Measurements from ENCODE around the gene TMEM119. TPM values are rescaled to one million over a fixed set of nuclear protein-coding genes. Genes with fewer than 3 reads are reported as not detected.

Gene TMEM119
- total RNA-seq, 1 donor from 2014 or later, result 0.36 TPM

DNA sequence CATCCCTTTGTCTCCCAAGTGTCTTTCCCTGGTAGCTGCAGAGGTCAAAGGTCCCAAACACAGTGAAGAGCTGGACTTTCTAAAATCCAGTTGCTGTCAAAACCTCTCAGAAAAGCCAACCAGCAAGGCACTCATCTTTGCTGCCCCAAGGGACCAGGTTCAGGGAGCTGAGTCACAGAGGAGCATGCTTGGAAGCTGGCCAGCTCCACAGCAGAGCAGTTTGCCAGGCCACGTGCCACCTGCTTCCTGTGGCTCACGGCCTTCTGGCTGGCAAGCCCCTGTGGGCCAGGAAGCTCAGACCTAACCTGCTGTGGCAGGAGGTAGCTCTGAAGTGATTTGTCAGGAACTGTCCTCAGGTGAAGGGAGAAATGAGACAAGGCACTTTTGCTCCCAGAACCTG lies 31.9 kb downstream of the TMEM119 start:
- peaks cover 33% of the 10 kb centered on the region for H3K36me3 Mint-ChIP-seq (ENCODE audit: low read depth, unreplicated experiment)
- TF ChIP-seq, protein P1, sequence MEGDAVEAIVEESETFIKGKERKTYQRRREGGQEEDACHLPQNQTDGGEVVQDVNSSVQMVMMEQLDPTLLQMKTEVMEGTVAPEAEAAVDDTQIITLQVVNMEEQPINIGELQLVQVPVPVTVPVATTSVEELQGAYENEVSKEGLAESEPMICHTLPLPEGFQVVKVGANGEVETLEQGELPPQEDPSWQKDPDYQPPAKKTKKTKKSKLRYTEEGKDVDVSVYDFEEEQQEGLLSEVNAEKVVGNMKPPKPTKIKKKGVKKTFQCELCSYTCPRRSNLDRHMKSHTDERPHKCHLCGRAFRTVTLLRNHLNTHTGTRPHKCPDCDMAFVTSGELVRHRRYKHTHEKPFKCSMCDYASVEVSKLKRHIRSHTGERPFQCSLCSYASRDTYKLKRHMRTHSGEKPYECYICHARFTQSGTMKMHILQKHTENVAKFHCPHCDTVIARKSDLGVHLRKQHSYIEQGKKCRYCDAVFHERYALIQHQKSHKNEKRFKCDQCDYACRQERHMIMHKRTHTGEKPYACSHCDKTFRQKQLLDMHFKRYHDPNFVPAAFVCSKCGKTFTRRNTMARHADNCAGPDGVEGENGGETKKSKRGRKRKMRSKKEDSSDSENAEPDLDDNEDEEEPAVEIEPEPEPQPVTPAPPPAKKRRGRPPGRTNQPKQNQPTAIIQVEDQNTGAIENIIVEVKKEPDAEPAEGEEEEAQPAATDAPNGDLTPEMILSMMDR (IDR thresholded peaks at IDR 0.05; ENCODE audit: unreplicated experiment), result no peak
- no peak overlapping the region for H3K27ac Mint-ChIP-seq (ENCODE audit: unreplicated experiment)
- H3K9me3 Mint-ChIP-seq (ENCODE audit: unreplicated experiment), result no peaks in the 10 kb centered on the region
- peak overlapping the region; percentile 17 for H3K4me3 Mint-ChIP-seq (ENCODE audit: unreplicated experiment)
- H3K27me3 Mint-ChIP-seq (ENCODE audit: unreplicated experiment), result peaks cover 11% of the 10 kb centered on the region
- peaks cover 10% of the 10 kb centered on the region for H3K4me1 Mint-ChIP-seq (ENCODE audit: unreplicated experiment)
- no peak for DNase-seq (ENCODE audit: low spot score)

DNA sequence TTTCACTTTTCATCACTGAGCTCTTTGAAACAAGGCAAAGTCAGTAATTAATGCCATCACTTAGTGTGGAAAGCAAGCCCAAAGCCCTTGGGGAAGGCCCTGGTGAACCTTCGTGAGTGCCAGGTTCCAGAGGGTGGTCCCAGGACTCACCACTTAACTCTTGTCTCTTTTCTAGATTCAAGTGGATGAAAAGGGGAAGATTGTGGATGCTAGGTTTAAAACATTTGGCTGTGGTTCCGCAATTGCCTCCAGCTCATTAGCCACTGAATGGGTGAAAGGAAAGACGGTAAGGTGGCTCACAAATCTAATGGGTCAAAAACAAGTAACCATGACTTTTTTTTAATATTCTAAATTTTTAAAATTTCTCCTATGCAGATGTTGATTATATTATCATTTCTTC lies 32.7 kb downstream of the TMEM119 start:
- Mint-ChIP-seq H3K27me3 (ENCODE audit: unreplicated experiment) (peaks cover 14% of the 10 kb centered on the region), H3K36me3 (ENCODE audit: low read depth, unreplicated experiment) (peaks cover 35% of the 10 kb centered on the region), H3K9me3 (ENCODE audit: unreplicated experiment) (no peaks in the 10 kb centered on the region), H3K4me1 (ENCODE audit: unreplicated experiment) (peaks cover 16% of the 10 kb centered on the region), H3K4me3 (ENCODE audit: unreplicated experiment) (no peak overlapping the region), H3K27ac (ENCODE audit: unreplicated experiment) (no peak overlapping the region)
- TF ChIP-seq, protein P1 (IDR thresholded peaks at IDR 0.05; ENCODE audit: unreplicated experiment), result no peak
- DNase-seq (ENCODE audit: low spot score), result no peak

DNA sequence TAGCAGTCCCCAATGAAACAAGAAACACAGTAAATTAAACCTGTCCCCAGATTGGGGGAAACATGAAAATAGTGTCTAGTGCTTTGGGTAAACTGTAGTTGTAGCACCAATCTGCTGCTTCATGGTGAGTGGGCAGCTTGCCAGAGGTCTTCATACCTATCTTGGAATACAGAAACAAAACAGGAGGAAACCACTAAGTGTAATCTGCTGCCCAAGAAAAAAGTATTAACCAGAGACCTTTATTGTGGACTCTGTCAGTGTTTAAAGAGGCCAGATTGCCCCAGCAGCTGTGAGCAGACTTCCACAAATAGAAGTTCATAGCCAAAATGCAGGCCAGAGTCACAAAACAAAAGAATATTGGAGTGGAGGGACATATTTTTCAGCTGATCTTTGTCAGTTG lies 33.2 kb downstream of the TMEM119 start:
- TF ChIP-seq, protein P1 (IDR thresholded peaks at IDR 0.05; ENCODE audit: unreplicated experiment), result no peak
- Mint-ChIP-seq H3K27me3 (ENCODE audit: unreplicated experiment) (peaks cover 18% of the 10 kb centered on the region), H3K9me3 (ENCODE audit: unreplicated experiment) (no peaks in the 10 kb centered on the region), H3K36me3 (ENCODE audit: low read depth, unreplicated experiment) (peaks cover 35% of the 10 kb centered on the region), H3K4me3 (ENCODE audit: unreplicated experiment) (peak overlapping the region; percentile 25), H3K4me1 (ENCODE audit: unreplicated experiment) (peaks cover 20% of the 10 kb centered on the region), H3K27ac (ENCODE audit: unreplicated experiment) (no peak overlapping the region)
- DNase-seq (ENCODE audit: low spot score), result no peak

DNA sequence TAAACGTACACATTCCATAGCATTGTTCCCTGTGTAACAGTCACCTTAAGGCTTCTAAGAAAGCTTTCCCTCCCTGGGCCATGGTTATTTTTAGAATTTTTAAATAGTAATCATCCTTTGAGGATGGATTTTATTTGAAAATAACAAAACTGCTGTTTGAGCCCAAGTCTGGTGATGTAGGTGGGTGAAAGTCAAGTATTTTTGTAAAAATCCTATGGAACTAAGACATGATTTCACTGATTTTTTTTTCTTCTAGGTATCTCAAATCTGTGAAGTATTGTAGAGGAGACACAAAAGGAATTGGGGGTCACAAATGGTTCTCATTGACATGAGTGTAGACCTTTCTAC lies 34.1 kb downstream of the TMEM119 start:
- H3K36me3 Mint-ChIP-seq (ENCODE audit: low read depth, unreplicated experiment), result peaks cover 32% of the 10 kb centered on the region
- peaks cover 18% of the 10 kb centered on the region for H3K27me3 Mint-ChIP-seq (ENCODE audit: unreplicated experiment)
- DNase-seq (ENCODE audit: low spot score), result no peak
- no peak overlapping the region for H3K27ac Mint-ChIP-seq (ENCODE audit: unreplicated experiment)
- H3K9me3 Mint-ChIP-seq (ENCODE audit: unreplicated experiment), result no peaks in the 10 kb centered on the region
- H3K4me1 Mint-ChIP-seq (ENCODE audit: unreplicated experiment), result peaks cover 21% of the 10 kb centered on the region
- peak overlapping the region; percentile 95 for H3K4me3 Mint-ChIP-seq (ENCODE audit: unreplicated experiment)
- TF ChIP-seq, protein P1 (IDR thresholded peaks at IDR 0.05; ENCODE audit: unreplicated experiment), result no peak

DNA sequence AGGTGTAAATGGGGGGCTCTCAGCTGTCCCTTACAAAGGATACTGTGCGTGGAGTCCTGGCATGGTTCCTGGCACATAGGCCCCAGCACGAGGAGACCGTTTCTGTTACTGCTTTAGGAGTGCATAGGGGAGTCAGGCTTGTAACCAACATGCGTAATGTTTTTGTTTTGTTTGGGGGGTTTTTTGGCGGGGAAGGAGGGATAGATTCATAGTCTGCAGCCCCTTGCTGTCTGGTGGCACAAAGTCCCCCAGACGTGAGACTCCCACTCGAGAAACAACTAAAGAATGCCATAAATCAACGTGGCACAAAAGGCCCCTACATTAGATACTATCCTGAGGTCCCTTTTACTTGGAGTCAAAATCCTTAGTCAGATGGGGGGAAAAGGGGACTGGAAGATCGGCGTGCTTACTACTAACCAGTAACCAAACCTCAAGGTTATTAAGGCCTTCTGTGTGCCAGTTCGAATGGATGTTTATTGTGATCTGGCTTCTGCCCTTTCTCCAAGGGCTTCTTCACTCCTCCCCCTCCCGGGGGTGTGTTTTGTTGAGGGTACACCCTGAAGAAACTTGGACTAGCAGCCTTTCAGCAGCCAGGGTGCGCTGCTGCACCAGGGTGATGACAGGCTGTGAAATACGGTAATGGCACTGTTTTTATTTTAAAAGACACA lies 34.6 kb downstream of the TMEM119 start:
- Mint-ChIP-seq H3K9me3 (ENCODE audit: unreplicated experiment) (no peaks in the 10 kb centered on the region), H3K4me1 (ENCODE audit: unreplicated experiment) (peaks cover 24% of the 10 kb centered on the region), H3K27ac (ENCODE audit: unreplicated experiment) (peak overlapping the region; percentile 86), H3K4me3 (ENCODE audit: unreplicated experiment) (peak overlapping the region; percentile 95), H3K27me3 (ENCODE audit: unreplicated experiment) (peaks cover 18% of the 10 kb centered on the region), H3K36me3 (ENCODE audit: low read depth, unreplicated experiment) (peaks cover 27% of the 10 kb centered on the region)
- peak; percentile 76 for DNase-seq (ENCODE audit: low spot score)
- TF ChIP-seq, protein P1 (IDR thresholded peaks at IDR 0.05; ENCODE audit: unreplicated experiment), result peak; percentile 41
